ENCODE data around the gene TST.

GRCh38 chr22:37008365-37008764, 10.9 kb downstream of the TST start:
- TF ChIP-seq, protein P1, sequence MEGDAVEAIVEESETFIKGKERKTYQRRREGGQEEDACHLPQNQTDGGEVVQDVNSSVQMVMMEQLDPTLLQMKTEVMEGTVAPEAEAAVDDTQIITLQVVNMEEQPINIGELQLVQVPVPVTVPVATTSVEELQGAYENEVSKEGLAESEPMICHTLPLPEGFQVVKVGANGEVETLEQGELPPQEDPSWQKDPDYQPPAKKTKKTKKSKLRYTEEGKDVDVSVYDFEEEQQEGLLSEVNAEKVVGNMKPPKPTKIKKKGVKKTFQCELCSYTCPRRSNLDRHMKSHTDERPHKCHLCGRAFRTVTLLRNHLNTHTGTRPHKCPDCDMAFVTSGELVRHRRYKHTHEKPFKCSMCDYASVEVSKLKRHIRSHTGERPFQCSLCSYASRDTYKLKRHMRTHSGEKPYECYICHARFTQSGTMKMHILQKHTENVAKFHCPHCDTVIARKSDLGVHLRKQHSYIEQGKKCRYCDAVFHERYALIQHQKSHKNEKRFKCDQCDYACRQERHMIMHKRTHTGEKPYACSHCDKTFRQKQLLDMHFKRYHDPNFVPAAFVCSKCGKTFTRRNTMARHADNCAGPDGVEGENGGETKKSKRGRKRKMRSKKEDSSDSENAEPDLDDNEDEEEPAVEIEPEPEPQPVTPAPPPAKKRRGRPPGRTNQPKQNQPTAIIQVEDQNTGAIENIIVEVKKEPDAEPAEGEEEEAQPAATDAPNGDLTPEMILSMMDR (IDR thresholded peaks at IDR 0.05): no peak
- TF ChIP-seq POLR2AphosphoS5 (IDR thresholded peaks at IDR 0.05) (no peak), POLR2A (IDR thresholded peaks at IDR 0.05; ENCODE audit: low read depth) (no peak), EP300 (IDR thresholded peaks at IDR 0.05) (no peak)
